Right renal cortex interstitium (tissue), 3 donors: ENCODE measurements around the gene CNKSR3. TPM values are rescaled to one million over a fixed set of nuclear protein-coding genes. Genes with fewer than 3 reads are reported as not detected.
"Not testable (repeated sequence)": the region's sequence is repeated elsewhere in the genome, so short reads cannot be mapped to it uniquely, and the experiment has no call there.

ENCODE experiments used
- DNase-seq, 3 donors: peaks; one replicate each; pipeline ENCODE4 v3.0.0-alpha.2; 2013; ENCODE audit warnings: low read depth in 3 of 3, low spot score in 2 of 3
- polyA plus RNA-seq, 3 donors: library from polyadenylated mRNA; unstranded; fragments of 120-200 nt; gene quantifications; one replicate each; pipeline ENCODE4 v1.2.1, GENCODE V29; 2013; ENCODE audit not compliant: insufficient read length in 3 of 3

CNKSR3 gene
- polyA plus RNA-seq, 3 donors, result 58.6 to 62.5 (median 62.1) TPM

DNA sequence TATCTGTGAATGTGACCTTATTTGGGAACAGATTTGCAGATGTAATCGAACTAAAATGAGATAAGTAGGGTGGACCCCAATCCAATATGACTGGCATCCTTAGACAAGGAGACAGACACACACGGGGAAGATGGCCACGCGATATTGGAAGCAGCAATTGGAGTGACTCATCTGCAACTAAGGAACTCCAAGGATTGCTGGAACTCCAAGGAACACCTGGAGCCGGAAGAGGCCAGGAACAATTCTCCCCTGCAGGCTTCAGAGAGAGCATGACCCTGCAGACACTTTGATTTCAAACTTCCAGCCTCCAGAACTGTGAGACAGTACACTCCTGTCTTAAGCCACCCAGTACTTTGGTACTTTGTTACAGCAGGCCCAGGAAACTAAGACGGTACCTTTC lies 19.5 kb upstream of the CNKSR3 start:
- DNase-seq, result no peak

DNA sequence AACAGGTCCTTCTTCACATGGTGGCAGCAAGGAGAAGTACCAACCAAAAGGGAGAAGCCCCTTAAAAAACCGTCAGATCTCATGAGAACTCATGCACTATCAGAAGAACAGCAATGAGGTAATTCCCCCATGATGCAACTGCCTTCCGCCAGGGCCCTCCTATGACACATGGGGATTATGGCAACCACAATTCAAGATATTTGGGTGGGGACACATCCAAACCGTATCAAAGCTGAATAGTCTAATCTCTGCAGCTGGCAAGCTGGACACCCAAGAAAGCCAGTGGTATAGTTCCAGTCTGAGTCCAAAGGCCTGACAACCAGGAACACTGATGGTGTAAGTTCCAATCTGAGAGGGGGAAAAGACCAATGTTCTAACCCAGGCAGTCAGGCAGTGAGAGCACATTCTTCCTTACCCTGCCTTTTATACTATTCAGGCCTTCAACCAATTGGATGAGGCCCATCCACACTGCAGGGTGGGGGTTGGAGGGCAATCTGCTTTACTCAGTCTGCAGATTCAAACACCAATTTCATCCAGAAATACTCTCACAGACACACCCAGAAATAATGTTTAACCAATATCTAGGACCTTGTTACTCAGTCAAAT lies 17.9 kb upstream of the CNKSR3 start:
- DNase-seq, result no peak

DNA sequence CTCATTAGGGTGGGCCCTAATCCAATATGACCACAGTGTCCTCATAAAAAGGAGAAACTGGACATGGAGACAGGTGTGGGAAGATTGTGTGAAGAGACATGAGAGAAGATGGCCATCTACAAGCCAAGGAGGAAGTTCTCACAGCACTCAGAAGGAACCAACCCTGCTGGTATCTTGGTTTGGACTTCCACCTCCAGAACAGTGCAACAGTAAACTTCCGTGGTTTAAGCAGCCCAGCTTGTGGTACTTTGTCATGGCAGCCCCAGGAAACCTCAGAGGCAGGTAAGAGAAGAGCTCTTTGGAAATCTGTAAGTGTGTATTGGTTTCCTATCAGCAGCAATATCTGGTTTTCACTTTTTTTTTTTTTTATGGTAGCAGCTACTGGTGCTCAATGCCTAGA lies 16.5 kb upstream of the CNKSR3 start:
- no peak for DNase-seq

DNA sequence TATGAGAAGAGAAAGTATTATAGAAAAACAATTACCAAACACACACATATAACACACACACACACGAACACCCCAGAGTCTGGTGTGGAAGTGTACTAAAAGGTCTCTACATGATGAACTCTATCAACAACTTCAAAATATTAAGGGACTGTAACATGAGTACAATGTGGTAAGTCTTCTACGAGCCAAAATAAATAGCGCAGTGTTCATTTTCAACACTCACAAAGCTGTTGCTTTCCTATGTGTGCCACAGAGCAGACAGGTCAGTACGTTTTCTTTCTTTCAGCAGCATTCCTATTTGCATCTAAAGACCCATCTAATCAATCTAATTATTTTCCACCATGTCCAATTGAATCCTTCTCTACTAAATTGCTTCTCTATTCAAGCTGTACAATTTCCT lies 12.1 kb upstream of the CNKSR3 start:
- DNase-seq, result no peak

DNA sequence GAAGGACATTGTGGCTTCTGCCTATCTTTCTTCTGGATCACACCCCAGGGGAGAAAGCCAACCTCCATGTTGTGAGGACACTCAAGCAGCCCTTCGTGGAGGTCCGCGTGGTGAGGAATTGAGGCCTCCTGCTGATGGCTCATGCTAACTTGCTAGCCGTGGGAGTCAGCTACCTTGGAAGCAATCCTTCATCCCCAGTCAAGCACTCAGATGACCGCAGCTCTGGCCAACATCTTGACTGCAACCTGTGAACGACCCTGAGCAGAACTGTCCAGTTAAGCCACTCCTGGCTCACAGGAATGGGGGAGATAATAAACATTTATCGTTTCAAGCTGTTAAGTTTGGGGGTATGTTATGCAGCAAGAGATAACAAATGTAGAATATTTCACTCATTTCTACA lies 10.9 kb upstream of the CNKSR3 start:
- DNase-seq, result no peak

DNA sequence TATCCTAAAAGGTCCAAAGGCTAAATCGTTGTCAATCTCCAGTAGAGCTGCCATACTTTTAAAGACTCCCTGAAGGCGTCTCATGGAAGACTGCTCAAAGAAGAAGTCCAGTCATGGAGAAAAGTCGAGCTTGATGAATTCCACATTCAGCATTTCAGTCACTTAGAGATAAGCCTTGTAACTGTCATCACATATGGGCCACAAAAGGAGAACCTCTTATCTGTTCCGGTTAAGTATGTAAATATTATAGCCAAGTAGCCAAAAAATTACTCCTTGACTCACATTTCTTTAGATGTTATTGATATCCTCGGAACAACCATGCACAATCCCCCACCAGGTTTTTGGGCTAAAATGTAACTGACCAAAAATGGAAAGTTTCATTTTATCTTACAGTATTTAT lies 9.8 kb upstream of the CNKSR3 start:
- no peak for DNase-seq

- DNase-seq, result no peak
These were observed 7.9 kb upstream of the CNKSR3 start for GRCh38 chr6:154518396-154518795.

GRCh38 chr6:154516276-154516675 lies 5.8 kb upstream of the CNKSR3 start:
- DNase-seq, result no peak

DNA sequence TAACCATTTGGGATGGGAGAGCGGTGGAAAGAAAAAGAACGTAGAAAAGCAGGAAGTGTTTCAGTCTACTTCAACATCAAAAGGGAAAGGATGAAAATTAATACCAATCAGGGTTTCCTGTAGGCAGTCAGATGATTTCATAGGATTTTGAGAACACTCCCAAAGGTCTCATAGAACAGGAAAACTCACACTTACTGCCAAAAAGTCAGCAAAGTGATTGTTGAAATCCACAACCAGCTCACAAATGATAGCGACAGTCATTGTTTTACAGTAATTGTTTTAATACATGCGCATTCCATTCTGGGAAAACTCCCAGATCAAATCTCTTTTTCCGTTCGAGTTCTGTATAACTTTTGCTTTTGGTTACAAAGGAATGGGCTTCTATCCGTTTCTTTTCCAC lies 5.3 kb upstream of the CNKSR3 start:
- DNase-seq, result no peak

GRCh38 chr6:154515076-154515475 lies 4.6 kb upstream of the CNKSR3 start:
- not testable (repeated sequence) for DNase-seq

- no peak for DNase-seq
These were observed 4.0 kb upstream of the CNKSR3 start for GRCh38 chr6:154514481-154514880.

DNA sequence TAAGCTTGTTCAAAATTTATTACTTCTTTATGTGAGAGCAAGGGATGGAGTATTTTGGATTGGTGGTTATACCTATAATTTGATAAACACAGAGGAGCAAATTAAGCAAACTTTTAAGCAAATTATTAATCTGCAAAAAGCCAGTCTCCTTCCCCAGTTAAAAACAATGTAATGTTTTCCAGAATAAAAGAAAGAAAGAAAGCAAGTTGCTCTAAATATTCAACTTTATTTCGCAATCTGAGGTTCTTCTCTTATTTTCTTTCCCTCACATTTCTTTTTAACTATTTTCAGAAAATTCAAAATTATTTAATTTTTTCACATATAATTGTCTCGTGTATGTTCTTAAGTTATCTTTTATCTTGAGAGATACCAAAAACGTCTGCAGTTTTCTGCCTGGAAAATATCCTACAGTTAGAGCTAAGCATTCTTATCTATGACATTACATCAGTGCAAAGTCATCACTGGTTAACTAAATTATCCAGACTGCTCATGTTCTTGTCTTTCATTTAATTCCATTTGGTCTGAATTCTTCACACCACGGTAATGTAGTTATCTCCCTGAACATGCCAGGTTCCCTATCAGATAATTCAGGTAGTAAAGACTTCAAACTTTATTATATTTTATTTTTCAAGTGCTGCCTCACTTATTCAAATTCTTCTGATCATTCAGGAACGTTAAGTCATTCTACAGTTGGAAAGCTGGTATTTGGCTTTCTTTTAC lies 3.3 kb upstream of the CNKSR3 start:
- no peak for DNase-seq

DNA sequence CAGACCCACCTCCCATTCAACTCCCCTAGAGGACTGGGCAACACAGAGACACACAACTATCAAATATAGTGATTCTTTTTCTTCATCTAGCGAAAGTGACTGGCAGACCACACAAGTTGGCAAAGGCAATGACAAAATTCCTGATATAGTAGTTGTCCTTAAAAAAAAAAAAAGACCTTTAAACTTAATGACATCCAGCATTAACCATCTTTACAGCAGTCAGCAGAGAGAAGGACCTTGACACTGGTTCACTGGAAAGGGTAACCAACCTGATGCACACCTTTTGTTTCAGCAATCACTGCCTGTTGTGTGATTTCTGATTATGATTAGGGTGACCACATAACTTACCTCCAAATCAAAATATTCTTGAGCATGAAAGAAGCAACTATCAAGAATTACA lies 1.7 kb upstream of the CNKSR3 start:
- no peak for DNase-seq

GRCh38 chr6:154511791-154512190 lies 1.3 kb upstream of the CNKSR3 start:
- no peak for DNase-seq

DNA sequence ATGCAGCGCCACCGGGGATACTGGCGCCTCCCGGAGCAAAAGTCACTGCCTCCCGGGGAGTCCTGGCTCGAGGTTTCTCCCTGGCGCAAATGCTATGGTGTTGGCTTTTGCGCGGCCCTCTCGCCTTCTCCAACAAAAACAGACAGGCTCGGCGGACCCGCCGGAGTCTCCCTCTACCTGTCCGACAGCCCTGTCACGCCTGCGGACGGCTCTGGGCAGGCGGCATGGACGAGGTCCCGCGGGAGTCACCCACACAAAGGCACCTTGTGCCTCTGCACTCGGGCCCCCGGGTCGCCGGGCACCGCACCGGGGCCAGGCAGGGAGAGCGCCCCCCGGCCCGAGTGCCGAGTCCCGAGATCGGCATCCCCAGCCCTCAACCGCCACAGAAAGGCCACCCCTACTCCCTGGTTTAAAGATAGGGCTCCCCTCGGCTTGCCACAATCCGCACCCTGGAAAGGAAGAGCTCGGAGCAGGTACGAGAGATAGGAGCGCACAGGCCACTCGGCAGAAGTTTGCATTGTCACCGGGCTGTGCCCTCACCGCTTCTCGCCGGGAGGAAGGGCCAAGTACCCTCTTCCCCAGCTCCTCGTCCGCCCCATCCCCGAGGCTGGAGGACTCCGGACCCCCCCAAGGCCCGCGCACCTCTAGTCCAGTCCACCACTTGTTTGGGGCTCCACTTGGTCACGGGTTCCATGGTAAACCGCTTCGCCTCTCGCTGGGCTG lies 903 bp downstream of the CNKSR3 start:
- DNase-seq, result no peak

DNA sequence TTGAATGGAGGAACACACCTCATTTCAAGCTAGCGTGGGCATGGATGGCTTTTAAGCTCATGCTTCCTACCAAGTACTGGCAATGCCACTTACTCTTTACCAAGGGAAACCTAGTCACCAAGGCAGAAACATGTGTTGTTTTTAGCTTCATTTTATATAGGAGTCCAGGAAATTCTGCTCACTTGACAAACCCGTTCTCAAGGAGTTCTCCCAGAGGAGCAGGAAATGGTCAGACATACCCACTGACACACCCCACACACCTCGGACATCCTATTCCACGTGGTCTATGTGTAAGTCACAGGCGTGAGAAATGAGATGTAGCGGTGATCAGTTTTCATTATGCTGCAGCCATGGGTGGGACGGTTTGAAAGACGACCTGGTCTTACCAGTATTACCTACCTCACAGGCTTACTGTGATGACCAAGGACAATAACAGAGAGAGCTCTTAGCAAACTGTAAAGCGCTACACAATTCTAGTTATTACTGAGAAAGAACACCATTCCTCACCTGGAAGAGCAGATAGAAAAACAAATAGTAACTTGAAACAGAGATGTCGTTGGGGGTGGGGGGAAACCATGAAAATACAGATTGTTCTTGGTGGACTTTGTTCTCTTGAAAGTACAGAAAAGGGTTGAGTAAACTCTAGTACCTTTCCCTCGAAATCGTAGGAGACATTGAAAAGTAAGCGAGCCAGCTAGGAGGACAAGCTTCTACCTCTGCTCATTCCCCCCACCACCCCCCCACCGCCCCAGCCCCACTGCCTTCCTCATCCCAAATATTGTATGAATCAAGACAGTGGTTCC lies 1.7 kb downstream of the CNKSR3 start:
- DNase-seq, result no peak

DNA sequence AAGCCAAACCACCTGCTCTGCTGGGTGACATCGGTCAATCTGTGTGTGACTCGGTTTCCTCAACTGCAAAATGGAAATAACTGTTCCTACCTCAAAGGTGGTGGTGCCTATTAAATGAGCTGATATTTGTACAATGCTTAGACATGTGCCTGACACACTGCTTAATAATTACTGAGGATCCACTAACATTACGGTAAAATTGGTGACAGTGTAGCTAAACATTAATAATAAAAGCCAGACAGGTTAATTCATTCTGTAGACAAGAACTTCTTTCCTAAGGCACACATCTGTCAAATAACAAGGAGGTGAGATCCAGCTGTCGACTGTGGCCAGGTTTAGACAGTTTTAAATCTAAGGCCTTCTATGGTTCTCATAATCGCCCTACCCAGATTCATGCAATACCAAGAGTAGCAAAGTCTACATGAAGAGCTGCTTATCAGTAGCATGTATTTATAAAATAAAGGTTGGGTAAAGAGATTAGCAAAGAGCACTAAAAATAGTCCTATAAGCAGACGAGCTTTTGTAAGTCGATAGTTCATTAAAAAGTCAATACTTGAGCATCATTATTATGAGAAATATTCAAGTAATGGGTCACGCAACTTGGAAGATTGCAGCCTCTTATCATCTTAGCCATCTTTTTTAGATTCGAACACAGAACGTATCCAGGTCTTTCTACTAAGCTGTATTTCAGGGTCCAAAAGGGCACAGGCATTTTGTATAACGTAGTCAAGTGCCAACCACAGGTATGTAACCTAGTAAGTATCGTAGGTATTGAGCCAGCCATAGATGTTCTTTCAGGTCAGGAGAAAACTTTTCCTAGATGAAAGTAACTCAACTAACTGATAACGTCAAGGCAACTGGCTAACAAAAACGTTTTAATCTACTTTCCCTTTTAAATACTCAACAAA lies 3.2 kb downstream of the CNKSR3 start:
- DNase-seq, result no peak

DNA sequence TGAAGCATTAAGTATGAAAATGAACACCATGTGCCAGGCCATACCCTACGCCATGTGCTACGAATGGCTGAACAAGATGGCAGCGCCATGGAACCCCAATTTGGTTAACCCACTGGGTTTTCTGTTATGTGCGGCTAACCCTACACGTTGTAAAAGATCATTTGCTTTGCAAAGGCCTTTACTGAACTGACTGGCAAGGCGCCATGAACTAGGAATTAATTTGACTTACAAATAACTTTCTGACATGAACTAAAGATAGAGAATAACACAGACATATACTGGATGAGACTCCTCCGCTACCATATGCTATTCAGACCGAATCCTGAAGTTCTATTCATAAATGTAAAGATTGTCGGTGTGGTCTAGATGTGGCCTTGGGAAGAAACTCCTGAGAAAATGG lies 3.9 kb downstream of the CNKSR3 start:
- DNase-seq, result no peak

- DNase-seq, result no peak
These were observed 4.4 kb downstream of the CNKSR3 start for GRCh38 chr6:154506108-154506507.

- DNase-seq, result no peak
These were observed 5.5 kb downstream of the CNKSR3 start for GRCh38 chr6:154504865-154505449.
